Activated CD8-positive, alpha-beta memory T cell treated with anti-CD3 and anti-CD28 coated beads, Interleukin-2, amount 50 U/mL, for 4 hours (primary cell): ENCODE results near the gene DKC1.

Source experiments
- DNase-seq: peaks from one replicate; pipeline ENCODE4 v3.0.0-alpha.2; 2020

DKC1 gene

DNA sequence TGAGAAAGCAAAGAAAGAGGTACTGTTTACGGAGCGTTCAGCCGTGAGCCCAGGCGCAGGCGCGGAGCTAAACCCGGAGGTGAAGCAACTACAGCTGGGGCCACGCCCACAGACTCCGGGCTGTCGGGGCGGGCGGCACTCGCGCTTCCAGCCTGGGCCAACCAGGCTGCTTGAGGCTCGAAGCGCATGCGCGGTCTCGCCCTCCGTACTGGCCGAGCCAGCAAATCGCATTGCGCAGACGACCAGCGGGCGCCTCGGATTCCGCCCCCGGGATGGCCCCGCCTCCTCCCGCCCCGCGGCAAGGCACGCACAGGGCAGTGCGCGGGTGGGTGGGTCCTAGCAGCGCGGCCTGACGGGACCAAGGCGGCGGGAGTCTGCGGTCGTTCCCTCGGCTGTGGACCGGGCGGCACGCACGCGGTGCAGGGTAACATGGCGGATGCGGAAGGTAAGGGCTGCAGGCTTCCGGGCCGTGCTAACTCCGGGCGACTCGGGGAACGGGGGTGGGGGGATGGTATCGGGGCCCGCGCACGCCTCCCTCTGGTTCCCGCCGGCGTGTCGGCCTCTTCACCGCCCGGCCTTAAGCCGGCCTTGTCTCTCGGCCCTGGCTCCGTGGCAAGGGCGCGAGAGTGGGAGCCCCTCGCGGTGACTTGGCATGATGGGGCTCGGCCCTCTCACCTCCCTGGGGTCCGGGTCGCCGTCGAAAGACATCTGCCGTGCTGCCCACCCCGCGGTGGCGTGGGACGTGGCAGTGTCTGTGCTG, at the start of gene DKC1:
Gene DKC1 (plus strand): TSS at position 328 of the 760 bp plus-strand sequence. CDS start 102 bp downstream, at position 430.
- peak; percentile 94 for DNase-seq

DNA sequence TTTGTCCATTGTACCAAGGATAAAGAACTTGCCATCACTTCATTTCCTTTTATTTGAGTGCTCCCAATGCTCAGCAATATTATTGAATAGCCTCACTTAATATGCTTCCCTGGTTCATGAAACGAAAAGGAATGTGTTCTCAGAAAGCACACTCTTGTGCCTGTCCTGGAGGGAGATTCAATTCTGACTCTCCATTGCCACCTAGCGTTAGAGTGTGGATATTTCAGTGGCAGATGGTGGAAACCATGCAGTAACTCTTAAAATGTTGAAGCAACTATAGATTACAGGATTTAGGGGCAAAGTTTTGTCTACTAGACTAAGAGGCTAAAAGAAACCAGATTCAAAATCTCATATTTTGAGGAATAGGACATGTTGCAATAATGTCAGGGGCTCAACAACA, 47.7 kb upstream of the DKC1 start:
- peak; percentile 46 for DNase-seq

DNA sequence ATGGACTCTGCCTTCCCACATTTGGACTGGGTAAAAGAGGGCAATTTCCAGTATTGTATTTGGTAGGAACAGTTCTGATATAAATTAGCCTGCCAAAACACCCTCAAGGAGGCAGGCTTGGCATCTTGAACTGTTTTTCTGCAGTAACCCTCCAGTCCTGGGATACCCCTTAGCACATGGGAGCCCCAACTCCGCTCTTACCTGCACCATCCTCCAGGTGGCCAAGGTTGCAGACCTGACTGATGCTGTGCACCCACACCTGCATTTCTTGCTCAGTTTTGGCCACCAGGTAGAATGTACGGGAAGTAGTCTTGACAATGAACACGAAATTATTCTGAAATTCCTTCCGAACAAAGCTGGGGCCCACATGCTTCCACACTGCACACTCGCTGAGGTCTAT, 46.8 kb upstream of the DKC1 start:
- DNase-seq: no peak

DNA sequence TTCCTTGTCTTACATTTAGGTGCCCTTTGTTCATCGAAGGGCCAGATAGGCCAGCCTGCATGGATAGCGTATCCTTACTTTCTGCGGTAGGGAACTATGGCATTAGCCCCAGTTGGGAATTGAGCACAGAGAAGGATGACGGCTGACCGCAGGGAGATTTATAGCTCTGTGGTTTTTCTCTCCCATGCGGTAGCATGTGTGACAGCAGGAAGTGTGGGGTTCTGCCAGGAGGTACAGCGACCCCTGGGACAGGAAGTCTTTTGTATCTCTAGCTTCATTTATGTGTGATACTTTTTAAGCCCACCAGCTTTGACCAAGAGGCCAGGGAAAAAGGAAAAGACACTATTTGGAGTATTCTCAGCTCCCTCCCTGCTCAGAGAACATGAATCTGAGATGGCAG, 44.8 kb upstream of the DKC1 start:
- DNase-seq: no peak

DNA sequence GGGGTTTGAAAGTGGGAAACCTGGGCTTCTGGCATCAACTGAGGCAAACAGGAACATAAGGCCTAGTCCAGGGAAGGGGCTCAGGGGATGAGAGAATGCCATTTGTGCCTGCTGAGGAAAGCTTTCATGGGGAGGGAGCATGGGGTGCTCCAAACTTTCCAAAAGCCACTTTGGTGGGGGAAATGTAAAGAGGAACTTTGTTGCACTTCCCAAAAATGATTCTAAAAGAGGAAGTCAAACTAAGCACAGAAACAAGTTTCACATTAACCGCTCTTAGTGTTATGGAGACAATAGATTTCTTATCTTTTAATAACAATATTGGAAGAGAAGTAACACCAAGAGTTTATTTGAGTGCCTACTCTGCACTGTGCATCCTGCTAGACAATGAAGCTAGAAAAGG, 44.0 kb upstream of the DKC1 start:
- DNase-seq: no peak

DNA sequence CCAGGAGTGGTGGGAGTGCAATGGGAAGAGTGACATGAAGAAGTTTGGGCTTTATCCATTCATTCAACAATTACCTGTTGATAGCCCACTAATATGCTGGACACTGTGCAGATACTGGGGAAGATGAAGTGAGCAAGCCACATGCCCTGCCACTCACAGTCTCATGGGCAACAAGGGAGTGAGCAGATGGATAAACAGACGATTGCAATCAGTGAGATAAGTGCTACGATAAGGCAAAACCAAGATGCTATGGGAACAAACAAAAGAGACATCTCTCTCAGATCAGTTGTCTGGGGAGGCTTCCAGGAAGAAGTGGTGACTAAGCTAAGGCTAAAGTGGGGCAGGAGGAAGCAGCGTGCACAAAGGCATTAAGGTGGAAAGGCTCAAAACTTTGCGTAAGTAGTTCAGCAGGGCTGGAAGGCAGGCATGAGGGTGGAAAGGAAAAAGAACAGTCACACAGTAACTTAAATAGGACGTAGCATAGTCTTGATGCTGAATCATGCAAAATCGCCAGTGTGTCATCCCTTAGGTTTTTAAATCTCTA, 43.5 kb upstream of the DKC1 start:
- peak; percentile 38 for DNase-seq

DNA sequence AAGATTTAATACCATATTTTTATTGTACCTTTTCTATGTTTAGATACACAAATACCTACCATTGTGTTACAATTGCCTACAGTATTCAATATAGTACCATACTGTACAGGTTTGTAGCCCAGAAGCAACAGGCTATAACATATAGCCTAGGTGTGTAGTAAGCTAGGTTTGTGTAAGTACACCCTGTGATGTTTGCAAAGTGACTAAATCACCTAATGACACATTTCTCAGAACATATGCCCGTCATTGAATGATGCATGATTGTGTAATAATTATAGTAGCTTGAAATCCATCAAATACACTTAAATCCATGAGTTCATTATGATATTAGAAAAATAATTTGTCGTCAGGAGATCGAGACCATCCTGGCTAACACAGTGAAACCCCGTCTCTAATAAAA, 42.6 kb upstream of the DKC1 start:
- no peak for DNase-seq

DNA sequence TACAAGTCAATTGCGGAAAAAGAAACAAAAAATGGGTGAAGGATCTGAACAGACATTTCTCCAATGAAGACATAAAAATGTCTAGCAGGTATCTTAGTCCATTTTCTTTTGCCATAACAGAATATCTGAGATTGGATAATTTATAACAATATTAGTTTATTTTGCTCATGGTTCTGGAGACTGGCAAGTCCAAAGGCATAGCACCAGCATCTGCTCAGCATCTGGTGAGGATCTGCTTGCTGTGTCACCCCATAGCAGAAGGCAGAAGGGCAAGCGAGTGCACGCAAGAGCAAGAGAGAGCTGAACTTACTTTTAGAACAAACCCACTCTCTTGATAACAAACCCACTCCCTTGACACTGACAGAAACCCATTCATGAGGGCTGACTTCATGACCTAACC, 41.5 kb upstream of the DKC1 start:
- DNase-seq: no peak

DNA sequence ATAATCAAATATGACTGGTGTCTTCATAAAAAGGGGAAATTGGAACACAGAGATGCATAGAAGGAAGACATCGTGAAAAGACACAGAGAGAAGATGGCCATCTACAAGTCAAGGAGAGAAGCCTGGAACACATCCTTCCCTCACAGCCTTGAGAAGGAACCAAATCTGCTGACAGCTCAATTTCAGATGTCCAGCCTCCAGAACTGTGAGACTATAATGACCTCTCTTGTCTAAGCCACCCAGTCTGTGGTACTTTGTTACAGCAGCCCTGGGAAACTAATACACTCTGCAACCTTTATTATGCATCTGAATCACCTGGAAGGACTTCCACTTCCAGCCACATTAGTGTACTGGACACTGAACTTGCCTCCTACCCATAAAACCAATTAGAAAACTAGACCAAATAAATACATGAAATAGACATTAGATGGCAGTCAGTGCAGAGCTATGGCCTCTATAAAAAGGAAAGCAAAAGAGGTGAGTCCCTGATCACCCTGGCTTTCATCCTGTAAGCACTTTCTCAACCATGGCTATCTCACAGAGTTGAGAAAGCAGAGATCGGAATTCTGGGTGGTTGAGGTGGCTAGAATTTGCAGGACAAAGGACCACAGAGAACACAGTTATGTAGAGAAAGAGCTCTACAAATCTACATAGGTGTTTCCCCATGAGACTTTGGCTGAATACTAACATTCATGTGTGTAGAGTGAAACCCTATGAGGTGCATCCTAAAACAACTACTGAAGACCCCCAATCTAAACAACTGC, 37.5 kb upstream of the DKC1 start:
- no peak for DNase-seq

DNA sequence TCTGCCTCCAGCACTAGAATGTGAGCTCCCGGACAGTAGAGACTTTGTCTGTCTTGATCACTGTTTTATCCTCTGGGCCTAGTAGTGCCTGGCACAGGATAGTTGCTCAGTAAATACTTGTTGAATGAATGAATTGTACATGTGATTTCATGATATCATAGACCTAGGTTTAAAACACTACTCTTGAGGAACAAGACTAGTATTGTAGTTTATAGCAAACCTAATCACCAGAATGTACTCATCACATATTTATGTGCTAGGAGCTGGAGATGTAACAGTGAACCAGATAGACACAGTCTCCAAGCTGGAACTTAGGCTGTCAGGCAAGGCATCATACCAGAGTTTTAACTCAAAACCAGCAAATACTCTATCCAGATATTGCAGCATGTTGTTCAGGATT, 35.2 kb upstream of the DKC1 start:
- DNase-seq: no peak

DNA sequence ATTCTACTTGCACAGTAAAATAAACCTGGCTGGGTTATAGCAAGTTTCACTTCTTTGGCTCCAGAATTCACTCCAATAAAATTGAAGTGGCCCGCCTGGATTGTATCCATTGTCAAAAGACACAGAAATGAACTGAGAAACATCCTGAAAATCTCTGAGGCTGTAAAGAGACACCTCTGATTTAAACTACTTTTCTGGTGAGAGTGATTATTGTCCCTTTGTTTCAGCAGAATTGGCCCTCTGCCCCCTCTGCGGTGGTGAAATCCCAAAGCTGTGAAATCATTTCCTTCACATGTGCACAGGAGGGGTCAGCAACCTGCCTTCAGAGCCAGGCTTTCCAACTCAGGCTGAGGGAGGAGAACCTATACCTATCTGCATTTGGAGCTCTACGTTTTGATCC, 34.8 kb upstream of the DKC1 start:
- DNase-seq: no peak

DNA sequence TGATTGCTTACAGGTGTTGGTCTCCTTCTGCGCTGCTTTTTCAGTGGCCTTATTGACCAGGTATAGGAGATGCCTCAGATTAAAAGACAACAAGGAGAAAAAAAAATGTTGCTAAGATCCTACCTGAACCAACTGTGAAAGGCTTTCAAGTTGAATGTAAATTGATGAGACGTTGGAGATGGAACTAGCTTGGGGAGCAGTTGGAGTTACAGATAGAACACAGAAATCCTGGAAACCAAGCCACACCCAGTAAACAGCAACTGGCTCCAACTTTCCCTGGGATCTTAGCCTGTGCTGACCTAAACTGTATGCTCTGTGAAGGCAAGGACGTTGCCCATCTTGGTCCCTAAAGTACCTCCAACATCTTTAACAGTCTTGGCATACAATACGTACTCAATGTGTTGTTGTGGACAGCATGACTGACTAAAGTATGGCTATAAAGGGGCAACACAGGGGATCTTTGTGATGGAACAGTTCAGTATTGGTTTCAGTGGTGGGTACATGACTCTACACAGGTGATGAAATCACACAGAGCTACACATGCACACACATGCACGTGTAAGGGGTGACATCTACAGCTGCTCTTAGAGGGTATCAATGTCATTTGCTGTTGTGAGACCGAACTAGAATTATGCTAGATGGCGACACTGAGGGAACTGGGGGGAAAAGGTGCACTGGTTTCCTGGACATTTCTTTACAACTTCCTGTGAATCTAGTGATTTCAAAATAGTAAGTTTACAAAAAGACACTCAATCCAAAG, 34.1 kb upstream of the DKC1 start:
- no peak for DNase-seq

DNA sequence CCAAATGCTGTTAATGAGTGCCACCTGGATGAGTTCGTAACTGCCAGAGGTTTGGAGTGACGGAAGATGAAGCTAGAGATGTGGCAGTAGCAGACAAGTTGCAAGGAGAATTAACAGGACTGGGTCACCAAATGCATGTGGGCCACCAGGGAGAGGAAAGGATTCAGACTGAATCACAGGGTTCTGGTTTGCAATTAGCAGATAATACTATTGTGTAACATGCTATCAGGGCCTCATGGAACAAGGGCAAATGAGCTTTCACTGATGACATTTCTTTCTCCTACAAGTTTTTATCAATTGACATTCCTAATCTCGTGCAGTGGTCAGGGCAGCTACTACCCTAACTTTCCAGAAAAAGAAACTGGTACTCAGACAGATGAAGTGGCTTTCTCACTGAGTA, 33.2 kb upstream of the DKC1 start:
- no peak for DNase-seq

DNA sequence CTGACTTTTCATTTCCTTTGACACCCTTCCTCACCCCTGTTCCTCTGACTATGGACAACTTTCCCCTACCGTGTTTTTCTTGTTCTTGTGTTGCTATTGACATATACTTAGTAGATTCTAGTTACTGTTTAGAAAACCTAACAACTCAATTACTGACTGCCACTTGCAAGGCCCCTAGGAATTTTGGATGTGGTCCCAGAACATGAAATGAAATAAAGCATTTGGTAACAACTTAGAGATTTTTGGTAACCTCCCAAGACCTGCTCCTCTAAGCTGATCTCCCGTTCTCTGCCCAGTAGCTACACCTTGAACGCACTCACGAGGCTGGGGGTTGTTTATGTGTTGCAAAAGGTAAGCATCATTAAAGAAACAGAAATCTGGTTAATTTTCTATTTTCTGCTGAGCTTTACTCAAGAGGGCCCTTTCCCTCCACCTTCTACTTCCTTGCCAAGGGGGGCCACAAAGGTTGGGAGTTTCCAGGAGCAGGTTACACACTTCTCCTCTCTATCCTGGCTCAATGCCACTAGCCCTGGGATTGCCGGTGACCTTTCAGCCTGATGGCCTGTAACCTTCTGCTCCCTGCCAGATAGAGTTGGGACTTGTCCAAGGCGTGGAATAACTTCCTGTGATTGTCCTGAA, 32.3 kb upstream of the DKC1 start:
- DNase-seq: no peak

DNA sequence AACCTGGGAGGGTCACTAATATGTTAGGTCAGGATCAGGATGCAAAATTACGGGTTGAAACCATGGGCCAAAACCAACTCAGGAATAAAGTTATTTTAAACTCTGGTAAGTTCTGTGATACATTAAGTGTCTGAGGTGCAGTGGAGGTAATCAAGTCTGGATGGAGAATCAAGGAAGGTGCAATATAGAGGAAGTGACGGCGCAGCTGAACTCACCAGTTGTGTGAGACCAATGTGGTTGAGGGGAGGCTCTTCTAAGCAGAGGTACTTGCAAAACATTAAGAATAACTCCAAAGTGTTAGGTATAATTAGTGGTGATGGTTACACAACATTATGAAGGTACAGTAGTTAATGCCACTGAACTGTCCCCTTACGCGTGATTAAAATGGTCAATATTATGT, 31.5 kb upstream of the DKC1 start:
- no peak for DNase-seq

DNA sequence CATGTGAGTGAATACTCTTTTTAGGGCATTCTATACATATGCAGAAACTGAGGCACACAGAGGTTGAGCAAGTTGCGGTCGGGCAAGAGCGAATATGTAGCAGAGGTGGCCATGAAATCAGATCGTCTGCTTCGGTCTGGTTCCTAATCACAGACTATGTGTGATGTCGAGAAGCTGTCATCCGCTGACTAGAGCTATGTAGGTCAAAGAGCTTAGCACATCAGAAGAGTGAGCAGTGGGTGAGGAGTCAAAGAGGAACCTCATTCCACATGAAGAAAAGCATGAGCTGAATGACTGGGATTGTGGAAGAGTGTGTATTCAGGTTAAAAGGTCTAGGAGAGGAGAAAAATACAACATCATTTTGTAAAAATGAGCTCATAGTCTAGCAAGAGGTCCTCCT, 30.8 kb upstream of the DKC1 start:
- DNase-seq: no peak

DNA sequence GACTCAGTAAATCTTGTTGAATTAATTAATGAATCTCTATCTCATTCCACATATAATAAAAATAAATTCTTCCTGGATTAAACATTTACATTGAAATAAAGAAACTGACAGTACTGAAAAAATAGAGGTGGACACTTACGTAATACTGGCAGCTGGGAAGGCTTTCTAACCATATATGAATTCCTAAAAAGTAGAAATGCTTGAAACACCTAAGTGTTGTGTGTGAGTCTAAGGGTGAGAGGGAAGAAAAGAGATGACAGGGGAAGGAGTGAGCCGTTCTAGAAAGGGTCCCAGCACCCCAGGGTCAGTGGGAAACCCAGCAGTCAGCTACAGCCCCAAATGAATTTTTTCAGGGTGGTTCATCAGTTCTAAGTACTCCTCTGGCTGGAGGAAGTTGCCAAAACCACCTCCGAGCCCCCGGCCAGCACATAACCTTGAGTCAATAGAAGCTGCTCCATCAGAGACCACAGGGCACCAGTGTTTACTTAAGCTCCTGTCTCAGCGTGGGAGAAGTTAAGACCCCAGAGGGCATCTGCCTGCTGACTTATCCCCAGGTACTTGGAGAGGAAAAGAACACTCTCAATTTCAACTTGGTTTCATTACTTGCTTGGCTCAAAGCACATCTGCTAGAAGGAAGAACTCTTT, 30.1 kb upstream of the DKC1 start:
- DNase-seq: no peak

DNA sequence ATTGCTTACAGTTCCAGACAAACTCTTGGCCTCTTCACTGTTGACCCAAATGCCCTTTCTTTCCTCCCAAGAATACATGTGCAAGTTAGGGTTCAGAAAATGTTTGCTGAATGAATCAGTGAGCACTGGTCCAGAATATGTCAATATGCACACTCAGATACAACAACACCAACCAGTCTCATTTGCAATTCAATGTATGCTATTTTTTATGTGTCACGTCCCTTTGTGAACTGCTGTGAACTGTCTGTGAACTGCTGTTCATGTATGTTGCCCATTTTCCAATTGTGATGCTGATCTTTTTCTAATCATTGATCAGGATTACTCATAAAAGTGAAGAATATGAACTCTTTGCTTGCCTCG, 29.6 kb upstream of the DKC1 start:
- no peak for DNase-seq

DNA sequence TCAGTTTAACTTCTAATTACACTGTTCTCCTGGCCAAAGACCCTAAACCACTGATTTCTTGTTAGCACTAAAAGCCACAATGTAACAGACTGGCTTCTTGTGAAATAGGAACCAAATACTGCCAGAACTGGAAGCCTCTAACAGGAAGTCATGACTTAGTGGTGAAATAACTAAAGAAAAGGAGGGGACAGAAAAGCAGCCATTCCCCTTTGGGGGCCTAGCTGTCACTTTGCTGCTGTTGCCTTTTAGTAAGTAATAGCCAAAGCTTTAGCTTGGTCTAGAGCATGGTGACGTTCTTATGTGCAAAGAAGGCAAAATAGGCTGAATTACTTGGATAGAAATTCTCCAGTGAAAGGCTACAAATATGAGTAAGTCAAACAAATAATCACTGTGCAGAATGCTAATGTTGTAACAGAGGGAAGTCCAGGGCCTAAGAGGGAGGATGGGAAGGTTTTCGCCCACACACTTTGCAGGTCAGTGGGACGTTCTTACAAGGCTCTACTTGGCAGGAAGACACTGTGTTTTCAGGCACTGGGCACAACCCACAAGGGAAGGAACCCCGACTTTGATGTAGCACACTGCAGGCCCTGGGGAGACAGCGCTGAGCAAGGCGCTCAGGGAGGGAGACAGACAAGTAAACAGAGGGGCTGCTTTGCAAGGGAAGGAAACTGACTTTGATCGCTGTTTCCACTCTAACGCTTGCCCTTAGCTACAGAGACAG, 28.4 kb upstream of the DKC1 start:
- peak; percentile 30 for DNase-seq

DNA sequence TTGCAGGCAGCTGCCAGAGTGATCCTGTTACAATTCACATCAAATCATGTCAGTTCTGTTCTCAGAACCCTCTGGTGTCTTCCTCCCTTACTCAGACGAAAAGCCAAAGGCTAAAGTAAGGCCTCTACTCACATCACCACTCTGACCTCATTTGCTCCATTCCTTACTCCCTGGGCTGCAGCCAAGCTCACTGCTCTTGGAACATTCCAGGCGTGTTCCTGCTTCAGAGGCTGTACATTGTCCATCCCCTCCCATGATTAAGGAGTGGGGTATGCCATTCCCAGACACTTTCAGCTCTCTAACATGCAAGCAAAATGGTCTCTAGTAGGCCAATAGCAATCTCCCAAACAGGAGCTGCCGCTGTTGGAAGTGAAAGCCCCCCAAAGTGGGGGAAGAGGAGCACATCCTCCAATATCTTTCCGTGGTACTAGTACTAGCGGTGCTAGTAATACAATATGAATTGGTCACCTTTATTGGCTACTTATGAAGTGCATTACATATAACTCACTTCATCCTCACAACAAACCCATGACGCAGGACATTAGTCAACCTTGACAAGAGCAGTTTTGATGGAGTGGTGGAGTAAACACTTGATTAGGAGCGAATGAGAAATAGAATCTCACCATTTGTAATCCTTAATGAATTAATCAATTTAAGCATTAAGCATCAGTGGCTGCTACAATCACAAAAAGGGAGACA, 26.8 kb upstream of the DKC1 start:
- no peak for DNase-seq

DNA sequence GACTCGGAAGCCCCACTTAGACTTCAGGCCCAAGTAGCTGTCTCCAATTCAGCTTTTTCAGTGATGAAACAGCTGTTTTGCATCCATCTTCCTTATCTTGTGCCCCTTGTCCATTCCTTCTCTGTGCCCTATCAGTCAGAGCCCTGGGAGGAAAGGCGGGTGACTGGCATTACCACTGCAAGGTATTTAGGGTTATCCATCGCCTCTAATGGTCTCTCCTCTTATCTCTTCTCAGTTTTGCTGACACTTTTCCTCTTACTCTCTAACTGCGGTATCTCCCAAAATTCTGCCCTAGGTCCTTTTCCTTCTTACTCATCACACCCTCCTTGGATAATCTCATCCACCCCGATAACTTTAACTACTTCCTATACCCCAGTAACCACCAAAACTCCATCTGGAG, 25.5 kb upstream of the DKC1 start:
- DNase-seq: no peak
